K562 (cell line): ENCODE data around the gene RND1. TPM values are rescaled to one million over a fixed set of nuclear protein-coding genes. Genes with fewer than 3 reads are reported as not detected.

Experiments used
- ATF1 ChIP-seq, 2 experiments: fragments of 450-650 bp in 1 of 2; IDR thresholded peaks; 2 replicates each; pipeline ENCODE4 v1.6.1; 2016; ENCODE audit warnings: missing compliant biosample characterization in 1 of 2, missing genetic modification characterization in 1 of 2
- BDP1 ChIP-seq: IDR thresholded peaks from 3 replicates; pipeline ENCODE4 v1.6.1; 2011; ENCODE audit not compliant: insufficient read length, insufficient read depth
- GABPA ChIP-seq: fragments of 200-800 bp; sonication (Bioruptor generic); conservative IDR thresholded peaks from 2 replicates; pipeline ENCODE4 v1.6.1; 2016; ENCODE audit warnings: low read depth, missing genetic modification characterization, missing compliant biosample characterization
- GABPB2 ChIP-seq: fragments of 250-450 bp; sonication (Bioruptor Pico); conservative IDR thresholded peaks from 2 replicates; pipeline ENCODE4 v1.5.1; 2021; ENCODE audit warnings: mild to moderate bottlenecking
- GATAD2B ChIP-seq: fragments of 450-650 bp; IDR thresholded peaks from 2 replicates; pipeline ENCODE4 v1.6.1; 2017; ENCODE audit warnings: mild to moderate bottlenecking, borderline replicate concordance
- HDAC3 ChIP-seq: fragments of 450-650 bp; IDR thresholded peaks from 2 replicates; pipeline ENCODE4 v1.6.1; 2018; ENCODE audit warnings: borderline replicate concordance, mild to moderate bottlenecking, moderate library complexity; ENCODE audit not compliant: partially characterized antibody
- HINFP ChIP-seq: fragments of 450-650 bp; conservative IDR thresholded peaks from 2 replicates; pipeline ENCODE4 v1.6.1; 2016; ENCODE audit warnings: missing genetic modification characterization, low read depth, mild to moderate bottlenecking, control low read depth, missing compliant biosample characterization
- HNRNPK ChIP-seq: fragments of 200-400 bp; formaldehyde crosslinking; IDR thresholded peaks from one replicate; pipeline ENCODE4 v1.6.1; 2018; ENCODE audit warnings: mild to moderate bottlenecking, low read depth, low read length; ENCODE audit not compliant: poor library complexity, severe bottlenecking
- IFI16 ChIP-seq: fragments of 250-450 bp; sonication (Bioruptor Pico); IDR thresholded peaks from 2 replicates; pipeline ENCODE4 v2.1.2; 2022; ENCODE audit warnings: mild to moderate bottlenecking, inconsistent platforms
- KAT7 ChIP-seq: sonication (generic); formaldehyde crosslinking; IDR thresholded peaks from 2 replicates; pipeline ENCODE4 v1.8.0; 2022; ENCODE audit warnings: missing genetic modification reagents, mild to moderate bottlenecking, borderline replicate concordance
- KDM1A ChIP-seq, 2 experiments: fragments of 450-650 bp; IDR thresholded peaks; 2 replicates each; pipeline ENCODE4 v1.6.1; 2016; ENCODE audit warnings: mild to moderate bottlenecking in 2 of 2
- KDM5B ChIP-seq: fragments of 200-600 bp; sonication (generic); IDR thresholded peaks from 2 replicates; pipeline ENCODE4 v1.6.1; 2012; ENCODE audit warnings: low read depth, mild to moderate bottlenecking, moderate library complexity, low read length, control low read depth, inconsistent platforms; ENCODE audit not compliant: insufficient replicate concordance
- KLF6 ChIP-seq: fragments of 250-450 bp; sonication (Bioruptor Pico); IDR thresholded peaks from 2 replicates; pipeline ENCODE4 v1.4.0; 2020; ENCODE audit warnings: mild to moderate bottlenecking, moderate library complexity, borderline replicate concordance
- L3MBTL2 ChIP-seq: fragments of 450-650 bp; IDR thresholded peaks from 2 replicates; pipeline ENCODE4 v1.6.1; 2016; ENCODE audit warnings: mild to moderate bottlenecking, moderate library complexity
- NCOR1 ChIP-seq: fragments of 450-650 bp; IDR thresholded peaks from 2 replicates; pipeline ENCODE4 v1.6.1; 2016; ENCODE audit warnings: mild to moderate bottlenecking, moderate library complexity
- PHF21A ChIP-seq: fragments of 450-650 bp; IDR thresholded peaks from 2 replicates; pipeline ENCODE4 v1.6.1; 2017; ENCODE audit warnings: low read depth, borderline replicate concordance
- SAP30 ChIP-seq: fragments of 200-600 bp; sonication (generic); IDR thresholded peaks from 2 replicates; pipeline ENCODE4 v1.6.1; 2012; ENCODE audit warnings: borderline replicate concordance, low read depth, mild to moderate bottlenecking, moderate library complexity, low read length, control low read depth, inconsistent platforms; ENCODE audit not compliant: insufficient read depth, poor library complexity, severe bottlenecking
- SLC30A9 ChIP-seq: fragments of 250-450 bp; sonication (Bioruptor Pico); IDR thresholded peaks from 2 replicates; pipeline ENCODE4 v1.8.0; 2022; ENCODE audit warnings: mild to moderate bottlenecking, moderate library complexity
- SMARCA4 ChIP-seq: fragments of 450-650 bp; IDR thresholded peaks from 2 replicates; pipeline ENCODE4 v1.6.1; 2016
- SOX6 ChIP-seq: fragments of 450-650 bp; IDR thresholded peaks from 2 replicates; pipeline ENCODE4 v1.6.1; 2014; ENCODE audit warnings: mild to moderate bottlenecking
- TCF3 ChIP-seq: sonication (generic); formaldehyde crosslinking; IDR thresholded peaks from 2 replicates; pipeline ENCODE4 v1.4.0; 2020; ENCODE audit warnings: mild to moderate bottlenecking, missing genetic modification reagents
- TGIF2 ChIP-seq: sonication (generic); formaldehyde crosslinking; IDR thresholded peaks from 2 replicates; pipeline ENCODE4 v1.8.1; 2022; ENCODE audit warnings: mild to moderate bottlenecking, missing genetic modification reagents, moderate library complexity
- ZNF263 ChIP-seq: sonication (generic); formaldehyde crosslinking; IDR thresholded peaks from 2 replicates; pipeline ENCODE4 v1.8.0; 2022; ENCODE audit warnings: mild to moderate bottlenecking, missing genetic modification reagents, borderline replicate concordance
- polyA plus RNA-seq, 8 experiments: library from polyadenylated mRNA; depleted of rRNA in 4 of 8; stranded (reverse) in 5 of 8; unstranded in 3 of 8; fragments of >200 nt; fragmentation: Nextera tagmentation in 2 of 8; fragmentation: Illumina TruSeq in 1 of 8; extraction: Ambion mirVana in 2 of 8; extraction: Trizol in 1 of 8; gene quantifications; 2 replicates each; pipeline versions ENCODE4 v1.2.1 to v1.2.3, GENCODE V29; 2011 to 2014; ENCODE audit warnings: inconsistent platforms in 1 of 8, missing spikeins in 1 of 8
- total RNA-seq, 7 experiments: library from RNA; depleted of rRNA in 6 of 7; stranded (reverse); fragments of >200 nt in 6 of 7; fragmentation: Illumina TruSeq in 2 of 7; extraction: Trizol in 2 of 7; gene quantifications; 2 replicates each; pipeline versions ENCODE4 v1.2.1 to v1.2.3, GENCODE V29; 2011 to 2021; ENCODE audit warnings: low replicate concordance in 1 of 7
- TF ChIP-seq, protein P1 (sequence below): fragments of 450-650 bp; IDR thresholded peaks from 2 replicates; pipeline ENCODE4 v1.6.1; 2016; ENCODE audit warnings: antibody characterized with exemption

The RND1 gene
- total and polyA plus RNA-seq, 9 of the 15 experiments (the other 6 are each of a cell fraction or from before 2014, with no cell fraction given) = 0.18 to 0.78 (median 0.58) TPM; not detected in 2

- no peak for TF ChIP-seq ATF1 (CRISPR knock-in tag; IDR thresholded peaks at IDR 0.05)
- TF ChIP-seq ATF1 (tag; IDR thresholded peaks at IDR 0.05) = no peak
- no peak for TF ChIP-seq HDAC3
- peak; percentile 87 for TF ChIP-seq L3MBTL2
- peak; percentile 69 for TF ChIP-seq HNRNPK
- TF ChIP-seq, protein P1, sequence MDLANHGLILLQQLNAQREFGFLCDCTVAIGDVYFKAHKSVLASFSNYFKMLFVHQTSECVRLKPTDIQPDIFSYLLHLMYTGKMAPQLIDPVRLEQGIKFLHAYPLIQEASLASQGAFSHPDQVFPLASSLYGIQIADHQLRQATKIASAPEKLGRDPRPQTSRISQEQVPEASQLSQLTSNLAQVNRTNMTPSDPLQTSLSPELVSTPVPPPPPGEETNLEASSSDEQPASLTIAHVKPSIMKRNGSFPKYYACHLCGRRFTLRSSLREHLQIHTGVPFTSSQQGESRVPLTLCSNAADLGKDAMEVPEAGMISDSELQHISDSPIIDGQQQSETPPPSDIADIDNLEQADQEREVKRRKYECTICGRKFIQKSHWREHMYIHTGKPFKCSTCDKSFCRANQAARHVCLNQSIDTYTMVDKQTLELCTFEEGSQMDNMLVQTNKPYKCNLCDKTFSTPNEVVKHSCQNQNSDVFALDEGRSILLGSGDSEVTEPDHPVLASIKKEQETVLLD = no peak
- no peak for TF ChIP-seq GABPB2 (CRISPR knock-in tag)
- TF ChIP-seq IFI16 (CRISPR knock-in tag) = no peak
- TF ChIP-seq TCF3 = no peak
- TF ChIP-seq SAP30 = peak; percentile 39
- TF ChIP-seq ZNF263 (CRISPR knock-in tag) = peak; percentile 94
- no peak for TF ChIP-seq PHF21A
- peak; percentile 70 for TF ChIP-seq GABPA
- no peak for TF ChIP-seq SLC30A9 (CRISPR knock-in tag)
- no peak for TF ChIP-seq KLF6 (CRISPR knock-in tag)
- no peak for TF ChIP-seq KAT7 (CRISPR knock-in tag)
- no peak for TF ChIP-seq SOX6
- TF ChIP-seq HINFP (tag) = no peak
- peak; percentile 78 for TF ChIP-seq KDM5B
- no peak for TF ChIP-seq TGIF2 (CRISPR knock-in tag)
- TF ChIP-seq KDM1A (IDR thresholded peaks at IDR 0.05) = peak in 1 of 2 experiments; percentile 92; a peak in 2 of 4 replicates
- TF ChIP-seq SMARCA4 = no peak; the same call in 1 of the 2 replicates
- no peak for TF ChIP-seq GATAD2B
- TF ChIP-seq BDP1 = no peak
- no peak for TF ChIP-seq NCOR1
Observed at GRCh38 chr12:48815126-48816110, 50.3 kb downstream of the RND1 start (continued).
